ENCODE data around the gene FXR2. TPM values are rescaled to one million over a fixed set of nuclear protein-coding genes. Genes with fewer than 3 reads are reported as not detected.
A peak's percentile ranks its signal among the peaks of the same experiment; 100 is the strongest.

Gene FXR2
- total and polyA plus RNA-seq, 9 of the 15 experiments (the other 6 are each of a cell fraction or from before 2014, with no cell fraction given): 2.0 to 49.3 (median 24.5) TPM

DNA sequence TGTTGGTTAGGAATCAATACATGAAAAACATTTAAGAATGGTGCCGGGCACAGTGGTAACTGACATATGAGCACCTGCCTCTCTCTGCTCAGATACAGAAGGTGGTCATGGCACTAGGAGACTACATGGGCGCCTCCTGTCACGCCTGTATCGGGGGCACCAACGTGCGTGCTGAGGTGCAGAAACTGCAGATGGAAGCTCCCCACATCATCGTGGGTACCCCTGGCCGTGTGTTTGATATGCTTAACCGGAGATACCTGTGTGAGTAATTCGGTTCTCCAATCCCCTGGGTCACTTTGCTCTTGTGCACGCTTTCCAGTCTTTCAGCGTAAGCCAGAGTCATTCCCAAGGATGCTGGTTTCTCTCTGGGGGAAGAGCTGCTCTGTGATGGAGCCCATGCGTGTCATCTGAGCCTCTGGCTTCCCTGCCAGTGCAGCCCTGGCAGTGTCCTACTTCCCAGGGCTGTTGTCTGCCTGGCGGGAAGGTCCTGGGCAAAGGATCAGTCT is 38.2 kb downstream of the FXR2 start (continued):
- TF ChIP-seq ETS2 (tag; IDR thresholded peaks at IDR 0.05; ENCODE audit: borderline replicate concordance, poor library complexity, severe bottlenecking) (no peak), SIN3A (IDR thresholded peaks at IDR 0.05; ENCODE audit: borderline replicate concordance in 2 of 2, control insufficient read depth in 1 of 2, low read depth in 2 of 2, low read length in 2 of 2) (0 out of 4 replicates have a peak, but pooled peaks of 1 of the 2 experiments have one; percentile 19), NCOA6 (IDR thresholded peaks at IDR 0.05) (no peak), POLR2G (IDR thresholded peaks at IDR 0.05; ENCODE audit: low read depth, low read length) (peak; percentile 37; the same call in 1 of the 2 replicates)

DNA sequence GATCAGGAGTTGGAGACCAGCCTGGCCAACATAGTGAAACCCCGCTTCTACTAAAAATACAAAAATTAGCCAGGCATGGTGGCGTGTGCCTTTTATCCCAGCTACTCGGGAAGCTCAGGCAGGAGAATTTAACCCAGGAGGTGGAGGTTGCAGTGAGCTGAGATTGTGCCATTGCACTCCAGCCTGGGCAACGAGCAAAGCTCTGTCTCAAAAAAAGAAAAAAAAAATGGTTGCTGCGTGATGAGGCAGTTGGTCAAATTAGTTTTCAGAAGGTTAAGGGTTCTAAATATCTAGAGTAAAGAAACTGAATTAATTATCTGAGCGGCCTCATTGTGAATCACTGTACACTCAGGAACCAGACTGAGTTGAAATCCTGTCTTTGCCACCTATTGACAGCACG is 38.7 kb downstream of the FXR2 start:
- in situ Hi-C loops (cut with MboI): no loop called here
- DNase-seq (ENCODE audit: extremely low read depth in 1 of 4, low spot score in 3 of 4) (no peak), FAIRE-seq (no peak), ATAC-seq (no peak)
- peaks cover 76% of the 10 kb centered on the region for H3K79me2 ChIP-seq (ENCODE audit: control insufficient read depth, insufficient read depth, low read length)
- POLR2A ChIA-PET: interaction anchor here (0.6 to 6.7 kb wide), 7 partner anchors 8 to 239 kb away, joined by 3 to 46 read pairs (median 4); partner anchors contain the start of genes ACAP1 and MPDU1
- H3K27me3 ChIP-seq (ENCODE audit: control insufficient read depth in 2 of 2, insufficient read depth in 2 of 2, low read length in 2 of 2): no peaks in the 10 kb centered on the region
- TF ChIP-seq SUPT5H (IDR thresholded peaks at IDR 0.05) (0 out of 2 replicates have a peak, but pooled peaks have one; percentile 17), POLR2AphosphoS5 (IDR thresholded peaks at IDR 0.05; ENCODE audit: control insufficient read depth, insufficient read depth, low read depth, low read length) (peak; percentile 3; the same call in 1 of the 2 replicates), POLR2A (conservative IDR thresholded peaks at IDR 0.05) (peak; percentile 52; the same call in 1 of the 2 replicates), MAZ (CRISPR knock-in tag; conservative IDR thresholded peaks at IDR 0.05 in 1 of 2, IDR thresholded peaks at IDR 0.05 in 1 of 2) (no peak)
- no peak overlapping the region for H2AFZ ChIP-seq (ENCODE audit: low read depth, low read length)
- peaks cover 28 to 42% of the 10 kb centered on the region in 2 experiments for H3K4me1 ChIP-seq (replicated peaks in 1 of 2; ENCODE audit: control insufficient read depth in 2 of 2, insufficient read depth in 2 of 2, low read length in 2 of 2)
- H3K4me2 ChIP-seq (ENCODE audit: insufficient read depth, low read length): 0 out of 2 replicates have a peak overlapping the region, but pooled peaks have one; percentile 83
- H3K9ac ChIP-seq (ENCODE audit: insufficient read depth in 1 of 2, low read depth in 2 of 2, low read length in 2 of 2): peak overlapping the region in 1 of 2 experiments; percentile 84; a peak in 1 of 4 replicates
- H3K9me1 ChIP-seq (ENCODE audit: control insufficient read depth, insufficient read depth, low read length): peaks cover 9% of the 10 kb centered on the region
- intact Hi-C loops (cut with micrococcal nuclease): no loop called here
- WGBS (ENCODE audit: insufficient coverage, low coverage, missing lambda C conversion rate): 75% methylated on average over 6 of the region's 7 CpGs
- peak overlapping the region; percentile 98 for H3K27ac ChIP-seq (ENCODE audit: extremely low read depth, low read depth, low read length)
- H3K9me3 ChIP-seq (replicated peaks; ENCODE audit: control insufficient read depth, insufficient read depth, low read depth, low read length): no peaks in the 10 kb centered on the region
- CTCF ChIA-PET (ENCODE audit: low intra/inter-chr PET ratio): interaction anchor here (0.7 kb wide), 1 partner anchor 220 kb away, joined by 3 read pairs; no protein-coding TSS in a partner anchor
- no TSS peak for BruUV-seq (replicated peaks)
- H3K4me3 ChIP-seq: no peak overlapping the region; the same call in 1 of the 2 replicates
- peaks cover 43% of the 10 kb centered on the region for H4K20me1 ChIP-seq (replicated peaks; ENCODE audit: control insufficient read depth, insufficient read depth, low read length)
- H3K36me3 ChIP-seq (ENCODE audit: control insufficient read depth, insufficient read depth, low read length): peaks cover 68% of the 10 kb centered on the region

Data from K562 (cell line).